ENCODE data around the gene SELE. TPM values are rescaled to one million over a fixed set of nuclear protein-coding genes. Genes with fewer than 3 reads are reported as not detected.
A peak's percentile ranks its signal among the peaks of the same experiment; 100 is the strongest.

SELE gene
- total and polyA plus RNA-seq, 2 donors (not counting 1 experiment from before 2014, with no cell fraction given): not detected

DNA sequence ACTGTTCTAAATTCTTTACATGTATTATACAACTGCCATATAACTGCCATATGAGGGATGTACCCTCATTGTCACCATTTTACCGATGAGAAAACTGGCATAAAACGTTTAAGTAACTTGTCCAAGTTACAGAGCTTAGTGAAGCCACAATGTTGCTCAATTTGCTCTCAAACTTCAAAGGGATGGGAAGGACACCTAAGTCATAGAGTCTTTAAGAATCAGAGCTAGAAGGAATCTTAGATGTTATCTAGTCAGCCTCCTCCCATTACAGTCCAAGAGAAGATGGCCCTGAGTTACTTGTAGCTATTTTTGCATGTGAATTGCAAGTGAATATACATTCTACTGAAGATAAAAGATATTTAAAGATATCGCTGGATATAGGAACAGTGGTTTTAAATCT is 54.2 kb downstream of the SELE start:
- no peak overlapping the region for H3K4me2 ChIP-seq (ENCODE audit: extremely low read depth, insufficient read depth, low read length)
- no peak overlapping the region for H3K27ac ChIP-seq (ENCODE audit: insufficient read depth, low read length)
- no peaks in the 10 kb centered on the region for H4K20me1 ChIP-seq (ENCODE audit: control insufficient read depth, extremely low read depth, insufficient read depth, low read length)

DNA sequence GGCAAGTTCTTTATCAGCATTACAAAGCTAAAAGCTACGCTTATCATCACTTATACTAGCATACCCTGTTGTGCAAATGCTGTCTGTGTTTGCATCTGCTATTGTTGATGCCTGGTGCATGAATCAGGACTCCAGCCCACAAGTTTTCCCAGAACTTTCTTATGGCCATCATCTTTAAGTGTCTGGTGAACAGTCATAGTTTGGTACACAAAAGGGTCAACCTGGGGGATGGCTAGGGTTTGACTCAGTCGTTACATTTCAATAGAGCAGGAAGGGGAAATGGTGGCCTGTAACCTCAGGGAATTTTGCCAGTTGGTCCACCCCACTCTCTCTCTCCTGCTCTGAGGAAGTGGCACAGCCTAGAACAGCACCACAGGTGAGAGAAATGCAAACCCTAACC is 57.9 kb downstream of the SELE start:
- Histone ChIP-seq H3K9me3 (ENCODE audit: control insufficient read depth, insufficient read depth, low read depth, low read length) (no peaks in the 10 kb centered on the region), H3K4me2 (ENCODE audit: extremely low read depth, insufficient read depth, low read length) (no peak overlapping the region), H3K36me3 (ENCODE audit: control insufficient read depth, insufficient read depth, low read length) (no peaks in the 10 kb centered on the region), H3K27ac (ENCODE audit: insufficient read depth, low read length) (no peak overlapping the region), H3K79me2 (ENCODE audit: control insufficient read depth, insufficient read depth, low read length) (no peaks in the 10 kb centered on the region), H2AFZ (ENCODE audit: low read length) (no peak overlapping the region), H3K27me3 (ENCODE audit: control insufficient read depth, insufficient read depth, low read length) (no peaks in the 10 kb centered on the region), H3K4me1 (ENCODE audit: control insufficient read depth, extremely low read depth, insufficient read depth, low read length) (no peaks in the 10 kb centered on the region), H3K4me3 (replicated peaks in 1 of 4; ENCODE audit: control extremely low read depth in 1 of 4, insufficient read depth in 1 of 4, low read depth in 3 of 4, low read length in 4 of 4) (no peak overlapping the region), H4K20me1 (ENCODE audit: control insufficient read depth, extremely low read depth, insufficient read depth, low read length) (no peaks in the 10 kb centered on the region), H3K9ac (ENCODE audit: insufficient read depth, low read length) (no peak overlapping the region)
- no peak for TF ChIP-seq EZH2 (IDR thresholded peaks at IDR 0.05; ENCODE audit: low read length, missing control alignments)
- TF ChIP-seq, protein P1, sequence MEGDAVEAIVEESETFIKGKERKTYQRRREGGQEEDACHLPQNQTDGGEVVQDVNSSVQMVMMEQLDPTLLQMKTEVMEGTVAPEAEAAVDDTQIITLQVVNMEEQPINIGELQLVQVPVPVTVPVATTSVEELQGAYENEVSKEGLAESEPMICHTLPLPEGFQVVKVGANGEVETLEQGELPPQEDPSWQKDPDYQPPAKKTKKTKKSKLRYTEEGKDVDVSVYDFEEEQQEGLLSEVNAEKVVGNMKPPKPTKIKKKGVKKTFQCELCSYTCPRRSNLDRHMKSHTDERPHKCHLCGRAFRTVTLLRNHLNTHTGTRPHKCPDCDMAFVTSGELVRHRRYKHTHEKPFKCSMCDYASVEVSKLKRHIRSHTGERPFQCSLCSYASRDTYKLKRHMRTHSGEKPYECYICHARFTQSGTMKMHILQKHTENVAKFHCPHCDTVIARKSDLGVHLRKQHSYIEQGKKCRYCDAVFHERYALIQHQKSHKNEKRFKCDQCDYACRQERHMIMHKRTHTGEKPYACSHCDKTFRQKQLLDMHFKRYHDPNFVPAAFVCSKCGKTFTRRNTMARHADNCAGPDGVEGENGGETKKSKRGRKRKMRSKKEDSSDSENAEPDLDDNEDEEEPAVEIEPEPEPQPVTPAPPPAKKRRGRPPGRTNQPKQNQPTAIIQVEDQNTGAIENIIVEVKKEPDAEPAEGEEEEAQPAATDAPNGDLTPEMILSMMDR (conservative IDR thresholded peaks at IDR 0.05 in 1 of 2, IDR thresholded peaks at IDR 0.05 in 1 of 2; ENCODE audit: low read depth in 1 of 2, low read length in 2 of 2): no peak
- peak; percentile 30 to 91 for DNase-seq (ENCODE audit: low read depth in 2 of 2)

More for the DNA sequence above, 54.2 kb downstream of the SELE start:
- no peaks in the 10 kb centered on the region for H3K4me1 ChIP-seq (ENCODE audit: control insufficient read depth, extremely low read depth, insufficient read depth, low read length)
- TF ChIP-seq, protein P1 (conservative IDR thresholded peaks at IDR 0.05 in 1 of 2, IDR thresholded peaks at IDR 0.05 in 1 of 2; ENCODE audit: low read depth in 1 of 2, low read length in 2 of 2): no peak
- no peak for TF ChIP-seq EZH2 (IDR thresholded peaks at IDR 0.05; ENCODE audit: low read length, missing control alignments)
- no peaks in the 10 kb centered on the region for H3K79me2 ChIP-seq (ENCODE audit: control insufficient read depth, insufficient read depth, low read length)
- H2AFZ ChIP-seq (ENCODE audit: low read length): no peak overlapping the region
- H3K9ac ChIP-seq (ENCODE audit: insufficient read depth, low read length): no peak overlapping the region
- no peaks in the 10 kb centered on the region for H3K36me3 ChIP-seq (ENCODE audit: control insufficient read depth, insufficient read depth, low read length)
- H3K27me3 ChIP-seq (ENCODE audit: control insufficient read depth, insufficient read depth, low read length): no peaks in the 10 kb centered on the region
- H3K4me3 ChIP-seq (replicated peaks in 1 of 4; ENCODE audit: control extremely low read depth in 1 of 4, insufficient read depth in 1 of 4, low read depth in 3 of 4, low read length in 4 of 4): no peak overlapping the region
- no peak for DNase-seq (ENCODE audit: low read depth in 2 of 2)
- H3K9me3 ChIP-seq (ENCODE audit: control insufficient read depth, insufficient read depth, low read depth, low read length): no peaks in the 10 kb centered on the region

Other genes with a start within 250 kb of the SELE start
- gene SLC19A2, start 248.1 kb downstream of the SELE start, total RNA-seq: 8.5 and 8.9 TPM in 2 replicates
- 4.5 and 5.2 TPM in 2 replicates for gene SLC19A2, start 248.1 kb downstream of the SELE start, polyA plus RNA-seq
- under 0.01 and 0.26 TPM in 2 replicates for gene F5, start 147.6 kb downstream of the SELE start, total RNA-seq
- gene F5, start 147.6 kb downstream of the SELE start, polyA plus RNA-seq: not detected in 2 replicates
- gene SELP, start 104.0 kb downstream of the SELE start, total RNA-seq: not detected in 2 replicates
- not detected in 2 replicates for gene SELP, start 104.0 kb downstream of the SELE start, polyA plus RNA-seq
- gene SELL, start 22.5 kb downstream of the SELE start, total RNA-seq: under 0.01 and 0.17 TPM in 2 replicates
- gene SELL, start 22.5 kb downstream of the SELE start, polyA plus RNA-seq: 0.02 and 0.06 TPM in 2 replicates
- gene METTL18, start 60.8 kb upstream of the SELE start, total RNA-seq: 9.8 and 10.9 TPM in 2 replicates
- 4.4 and 5.3 TPM in 2 replicates for gene METTL18, start 60.8 kb upstream of the SELE start, polyA plus RNA-seq
- 10.8 and 11.7 TPM in 2 replicates for gene SCYL3, start 159.8 kb upstream of the SELE start, total RNA-seq
- gene SCYL3, start 159.8 kb upstream of the SELE start, polyA plus RNA-seq: 5.0 and 7.2 TPM in 2 replicates